Endothelial cell (in vitro differentiated cells): ENCODE data around the gene CGGBP1. TPM values are rescaled to one million over a fixed set of nuclear protein-coding genes. Genes with fewer than 3 reads are reported as not detected.
A peak's percentile ranks its signal among the peaks of the same experiment; 100 is the strongest.

Experiments used
- DNase-seq: peaks from one replicate; pipeline ENCODE4 v3.0.0; 2021; ENCODE audit warnings: low spot score
- H3K27ac Mint-ChIP-seq: one replicate; pipeline ENCODE4 v1.8.0; 2021; ENCODE audit warnings: mixed read lengths, inconsistent platforms; ENCODE audit not compliant: unreplicated experiment
- H3K27me3 Mint-ChIP-seq: one replicate; pipeline ENCODE4 v1.8.0; 2021; ENCODE audit warnings: mild to moderate bottlenecking, moderate library complexity, mixed read lengths, inconsistent platforms; ENCODE audit not compliant: unreplicated experiment
- H3K36me3 Mint-ChIP-seq: one replicate; pipeline ENCODE4 v1.8.0; 2021; ENCODE audit warnings: mild to moderate bottlenecking, low read depth, mixed read lengths, inconsistent platforms; ENCODE audit not compliant: unreplicated experiment
- H3K4me1 Mint-ChIP-seq: one replicate; pipeline ENCODE4 v1.8.0; 2021; ENCODE audit warnings: mild to moderate bottlenecking, mixed read lengths, inconsistent platforms; ENCODE audit not compliant: unreplicated experiment
- H3K4me3 Mint-ChIP-seq: one replicate; pipeline ENCODE4 v1.8.0; 2021; ENCODE audit warnings: mild to moderate bottlenecking, mixed read lengths, inconsistent platforms; ENCODE audit not compliant: unreplicated experiment
- H3K9me3 Mint-ChIP-seq: one replicate; pipeline ENCODE4 v1.8.0; 2021; ENCODE audit warnings: mixed read lengths, inconsistent platforms; ENCODE audit not compliant: unreplicated experiment
- long read RNA-seq: library from polyadenylated mRNA; unstranded; transcript quantifications from one replicate; pipeline ENCODE4 v2.0.0, GENCODE V29; 2020; ENCODE audit not compliant: unreplicated experiment
- total RNA-seq: library from RNA; stranded (reverse); fragmentation: NEBNext Ultra II Directional; extraction: Animal tissue kit (Norgen Biotek cat#: 25700); gene quantifications from one replicate; pipeline ENCODE4 v1.2.1, GENCODE V29; 2021; ENCODE audit not compliant: unreplicated experiment
- TF ChIP-seq, protein P1 (sequence below): fragments of 200-600 bp; sonication (generic); IDR thresholded peaks from one replicate; pipeline ENCODE4 v1.5.0; 2021; ENCODE audit warnings: antibody characterized with exemption; ENCODE audit not compliant: unreplicated experiment

CGGBP1 gene, protein sequence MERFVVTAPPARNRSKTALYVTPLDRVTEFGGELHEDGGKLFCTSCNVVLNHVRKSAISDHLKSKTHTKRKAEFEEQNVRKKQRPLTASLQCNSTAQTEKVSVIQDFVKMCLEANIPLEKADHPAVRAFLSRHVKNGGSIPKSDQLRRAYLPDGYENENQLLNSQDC
- total RNA-seq = 73.8 TPM
- long read RNA-seq, full-length matches to known transcripts = 7 of 12 reads
- long read RNA-seq, partial matches to known transcripts = 3 of 12 reads
- long read RNA-seq, other reads (novel, unspliced or antisense) = 2 of 12 reads

DNA sequence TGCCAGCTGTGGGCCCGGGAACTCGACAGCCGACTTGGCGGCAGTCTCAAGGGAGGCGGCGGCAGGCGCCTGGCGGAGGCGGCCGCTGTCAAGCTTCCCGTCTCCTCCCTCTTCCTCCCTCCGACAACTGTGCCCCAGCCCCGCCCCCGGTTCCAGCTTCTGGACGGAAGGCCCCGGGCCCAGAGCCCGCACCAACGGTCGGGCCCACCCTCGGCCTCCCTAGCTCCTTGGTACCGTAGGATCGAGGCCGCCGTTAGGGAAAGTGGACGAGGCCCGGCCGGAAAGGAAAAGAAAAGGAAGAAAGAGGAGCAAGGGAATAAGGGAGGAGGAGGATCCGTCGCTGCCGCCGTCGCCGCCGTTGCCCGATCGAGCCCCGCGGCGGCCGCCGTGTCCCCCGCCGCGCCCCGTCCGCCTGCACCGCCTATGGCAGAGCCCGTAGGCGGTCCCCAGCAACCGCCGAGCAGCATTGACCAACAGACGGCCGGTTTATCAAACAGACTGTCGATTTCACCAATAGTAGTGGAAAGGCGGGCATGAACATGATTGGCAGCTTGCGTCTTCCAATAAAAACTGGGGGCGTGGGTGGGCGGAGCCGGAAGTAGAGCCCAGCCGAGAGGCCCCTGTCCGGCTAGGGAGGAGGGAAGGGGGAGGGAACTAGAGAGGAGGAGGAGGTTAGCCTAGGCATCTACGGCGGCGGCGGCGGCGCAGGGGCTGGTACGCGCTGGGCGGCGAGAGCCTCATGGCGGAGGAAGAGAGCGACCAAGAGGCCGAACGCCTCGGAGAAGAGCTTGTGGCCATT is at the start of gene CGGBP1, which contains the start of gene ZNF654:
Gene CGGBP1, minus strand, starts transcription at position 425 of the 799 bp plus-strand sequence. CDS start 3,029 bp downstream, outside the sequence.
Gene ZNF654, plus strand, starts transcription at position 675 of the 799 bp plus-strand sequence. Its CDS starts 65 bp downstream, at position 740.
- no peaks in the 10 kb centered on the region for H3K9me3 Mint-ChIP-seq
- TF ChIP-seq, protein P1, sequence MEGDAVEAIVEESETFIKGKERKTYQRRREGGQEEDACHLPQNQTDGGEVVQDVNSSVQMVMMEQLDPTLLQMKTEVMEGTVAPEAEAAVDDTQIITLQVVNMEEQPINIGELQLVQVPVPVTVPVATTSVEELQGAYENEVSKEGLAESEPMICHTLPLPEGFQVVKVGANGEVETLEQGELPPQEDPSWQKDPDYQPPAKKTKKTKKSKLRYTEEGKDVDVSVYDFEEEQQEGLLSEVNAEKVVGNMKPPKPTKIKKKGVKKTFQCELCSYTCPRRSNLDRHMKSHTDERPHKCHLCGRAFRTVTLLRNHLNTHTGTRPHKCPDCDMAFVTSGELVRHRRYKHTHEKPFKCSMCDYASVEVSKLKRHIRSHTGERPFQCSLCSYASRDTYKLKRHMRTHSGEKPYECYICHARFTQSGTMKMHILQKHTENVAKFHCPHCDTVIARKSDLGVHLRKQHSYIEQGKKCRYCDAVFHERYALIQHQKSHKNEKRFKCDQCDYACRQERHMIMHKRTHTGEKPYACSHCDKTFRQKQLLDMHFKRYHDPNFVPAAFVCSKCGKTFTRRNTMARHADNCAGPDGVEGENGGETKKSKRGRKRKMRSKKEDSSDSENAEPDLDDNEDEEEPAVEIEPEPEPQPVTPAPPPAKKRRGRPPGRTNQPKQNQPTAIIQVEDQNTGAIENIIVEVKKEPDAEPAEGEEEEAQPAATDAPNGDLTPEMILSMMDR = no peak
- H3K27me3 Mint-ChIP-seq = peaks cover 8% of the 10 kb centered on the region
- peaks cover 28% of the 10 kb centered on the region for H3K4me1 Mint-ChIP-seq
- H3K4me3 Mint-ChIP-seq = peak within 1 kb of the TSS; percentile 99
- peak within 1 kb of the TSS; percentile 94 for H3K27ac Mint-ChIP-seq
- H3K36me3 Mint-ChIP-seq = peaks cover 25% of the 10 kb centered on the region
- DNase-seq = peak; percentile 97

DNA sequence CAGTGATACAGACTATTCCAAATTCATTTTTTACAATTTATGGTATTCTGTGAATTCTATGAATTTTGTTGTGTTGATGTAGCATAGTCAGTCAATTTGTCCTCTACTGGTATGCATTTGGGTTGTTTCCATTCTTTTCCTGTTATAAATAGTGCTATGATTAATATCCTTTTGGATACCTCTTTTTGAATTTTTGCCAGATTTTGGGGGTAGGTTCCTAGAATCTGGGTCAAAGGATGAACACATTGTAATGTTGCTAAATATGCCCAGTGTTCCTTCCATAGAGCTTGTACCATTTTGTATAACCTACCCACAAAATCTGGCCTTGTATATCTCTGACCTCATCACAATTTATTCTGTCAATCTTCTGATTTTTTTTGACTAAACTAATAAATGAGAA is 46.5 kb upstream of the CGGBP1 start:
- no peak for DNase-seq
- TF ChIP-seq, protein P1 = no peak
- no peaks in the 10 kb centered on the region for H3K4me1 Mint-ChIP-seq
- H3K9me3 Mint-ChIP-seq = no peaks in the 10 kb centered on the region
- H3K27me3 Mint-ChIP-seq = no peaks in the 10 kb centered on the region
- H3K27ac Mint-ChIP-seq = no peak overlapping the region
- H3K4me3 Mint-ChIP-seq = no peak overlapping the region
- no peaks in the 10 kb centered on the region for H3K36me3 Mint-ChIP-seq

DNA sequence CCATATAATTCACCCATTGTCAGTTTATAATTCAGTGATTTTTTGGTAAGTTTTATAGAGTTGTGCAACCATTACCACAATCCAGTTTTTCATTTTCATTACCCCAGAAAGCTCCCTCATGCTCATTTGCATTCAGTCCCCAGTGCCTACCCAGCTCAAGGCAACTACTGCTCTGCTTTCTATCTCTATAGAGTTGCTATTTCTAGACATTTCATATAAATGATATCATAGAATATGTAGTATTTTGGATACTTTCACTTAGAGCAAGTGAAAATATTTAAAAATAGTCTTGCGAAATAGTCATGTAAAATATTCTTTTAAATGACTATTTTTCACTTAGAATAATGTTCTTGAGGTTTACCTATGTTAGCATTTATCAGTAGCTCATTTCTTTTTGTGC is 42.3 kb upstream of the CGGBP1 start:
- TF ChIP-seq, protein P1 = no peak
- Mint-ChIP-seq H3K27me3 (peaks cover 1% of the 10 kb centered on the region), H3K36me3 (peaks cover 15% of the 10 kb centered on the region), H3K27ac (no peak overlapping the region), H3K4me1 (no peaks in the 10 kb centered on the region), H3K9me3 (no peaks in the 10 kb centered on the region), H3K4me3 (no peak overlapping the region)
- no peak for DNase-seq

DNA sequence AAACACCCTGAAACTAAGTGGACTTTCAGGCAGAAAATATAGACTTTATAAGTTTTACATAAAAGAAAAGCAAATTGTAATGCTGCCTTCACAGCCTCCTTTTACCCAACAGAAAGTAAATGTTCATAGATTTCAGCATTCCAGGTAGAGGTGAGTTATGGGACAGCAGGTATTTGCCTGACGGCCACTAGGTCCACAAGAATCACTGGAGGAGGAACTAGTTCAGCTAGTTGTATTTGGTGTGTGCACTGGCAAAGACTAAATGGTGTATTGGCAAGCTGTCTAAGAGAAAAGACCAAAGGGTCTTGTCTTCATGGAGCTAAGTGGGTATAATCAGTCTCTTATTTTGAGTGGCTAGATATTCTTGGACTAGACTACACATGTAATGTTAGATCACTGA is 34.5 kb upstream of the CGGBP1 start:
- TF ChIP-seq, protein P1 = no peak
- H3K4me1 Mint-ChIP-seq = no peaks in the 10 kb centered on the region
- H3K27ac Mint-ChIP-seq = no peak overlapping the region
- H3K9me3 Mint-ChIP-seq = no peaks in the 10 kb centered on the region
- H3K4me3 Mint-ChIP-seq = no peak overlapping the region
- peaks cover 23% of the 10 kb centered on the region for H3K36me3 Mint-ChIP-seq
- H3K27me3 Mint-ChIP-seq = peaks cover 1% of the 10 kb centered on the region
- no peak for DNase-seq
